Activated CD8-positive, alpha-beta T cell treated with anti-CD3 and anti-CD28 coated beads for 36 hours (primary cell): Measurements from ENCODE around the gene NAA20. TPM values are rescaled to one million over a fixed set of nuclear protein-coding genes. Genes with fewer than 3 reads are reported as not detected.

Experiments used
- ATAC-seq: fragments of 200-7000 bp; cut with Tn5 transposase; one replicate; pipeline ENCODE4 v1.10.0; 2021; ENCODE audit warnings: mild to moderate bottlenecking, moderate library complexity
- CTCF ChIA-PET: fragments of 350-600 bp; sonication (Branson Sonifier 250); formaldehyde crosslinking; loops from one replicate; lab custom pipeline; 2021; ENCODE audit warnings: antibody characterized with exemption; lab: Charles Lee
- POLR2A ChIA-PET: fragments of 350-600 bp; sonication (Branson Sonifier 250); formaldehyde crosslinking; loops from one replicate; lab custom pipeline; 2021; ENCODE audit warnings: antibody characterized with exemption; lab: Charles Lee
- DNase-seq: peaks from one replicate; pipeline ENCODE4 v3.0.0-alpha.2; 2020
- H3K27ac Mint-ChIP-seq: one replicate; pipeline ENCODE4 v1.8.0; 2021; ENCODE audit warnings: mild to moderate bottlenecking, mixed read lengths
- H3K27me3 Mint-ChIP-seq: one replicate; pipeline ENCODE4 v1.8.0; 2021; ENCODE audit warnings: mixed read lengths
- H3K36me3 Mint-ChIP-seq: one replicate; pipeline ENCODE4 v1.8.0; 2021; ENCODE audit warnings: low read depth, mixed read lengths
- H3K4me1 Mint-ChIP-seq: one replicate; pipeline ENCODE4 v1.8.0; 2021; ENCODE audit warnings: low read depth, mixed read lengths
- H3K4me3 Mint-ChIP-seq: one replicate; pipeline ENCODE4 v1.8.0; 2021; ENCODE audit warnings: mild to moderate bottlenecking, moderate library complexity, mixed read lengths
- H3K9me3 Mint-ChIP-seq: one replicate; pipeline ENCODE4 v1.8.0; 2021; ENCODE audit warnings: mixed read lengths
- CTCF ChIP-seq: fragments of 200-600 bp; IDR thresholded peaks from one replicate; pipeline ENCODE4 v1.8.0; 2022; ENCODE audit warnings: antibody characterized with exemption, mild to moderate bottlenecking
- intact Hi-C: fragments of 100-400 bp; cut with micrococcal nuclease; formaldehyde crosslinking; loops from one replicate; pipeline ENCODE4 v1.10.0; 2022
- total RNA-seq, 2 experiments: library from RNA; stranded (reverse); gene quantifications; one replicate each; pipeline ENCODE4 v1.2.3, GENCODE V29; 2021

Gene NAA20
- total RNA-seq, 2 experiments from 2014 or later = 99.8 to 100 TPM

- Mint-ChIP-seq H3K4me3 (no peak overlapping the region), H3K27ac (no peak overlapping the region), H3K36me3 (no peaks in the 10 kb centered on the region), H3K9me3 (no peaks in the 10 kb centered on the region), H3K4me1 (no peaks in the 10 kb centered on the region), H3K27me3 (no peaks in the 10 kb centered on the region)
- ChIA-PET POLR2A (no interaction called here), CTCF (interaction anchor here (0.6 kb wide), 1 partner anchor 15 kb away, joined by 3 read pairs; no protein-coding TSS in a partner anchor)
- ATAC-seq = no peak
- TF ChIP-seq CTCF = no peak
- intact Hi-C loops = no loop called here
- no peak for DNase-seq
Observed at GRCh38 chr20:19978511-19979210, 38.5 kb upstream of the NAA20 start.

GRCh38 chr20:19981031-19981451, 36.1 kb upstream of the NAA20 start:
- CTCF ChIA-PET = no interaction called here
- POLR2A ChIA-PET = no interaction called here
- no peak overlapping the region for H3K4me3 Mint-ChIP-seq
- no peaks in the 10 kb centered on the region for H3K4me1 Mint-ChIP-seq
- no peak overlapping the region for H3K27ac Mint-ChIP-seq
- no peak for TF ChIP-seq CTCF
- intact Hi-C loops = no loop called here
- DNase-seq = no peak
- no peaks in the 10 kb centered on the region for H3K36me3 Mint-ChIP-seq
- H3K9me3 Mint-ChIP-seq = no peaks in the 10 kb centered on the region
- no peak for ATAC-seq
- no peaks in the 10 kb centered on the region for H3K27me3 Mint-ChIP-seq

GRCh38 chr20:19986419-19986818, 30.7 kb upstream of the NAA20 start:
- Mint-ChIP-seq H3K27ac (no peak overlapping the region), H3K4me3 (no peak overlapping the region), H3K27me3 (peaks cover 9% of the 10 kb centered on the region), H3K36me3 (no peaks in the 10 kb centered on the region), H3K4me1 (no peaks in the 10 kb centered on the region), H3K9me3 (no peaks in the 10 kb centered on the region)
- DNase-seq (no peak), ATAC-seq (no peak)
- ChIA-PET POLR2A (no interaction called here), CTCF (no interaction called here)
- TF ChIP-seq CTCF = no peak
- intact Hi-C loops = no loop called here

- ChIA-PET CTCF (no interaction called here), POLR2A (no interaction called here)
- intact Hi-C loops = no loop called here
- peaks cover 9% of the 10 kb centered on the region for H3K27me3 Mint-ChIP-seq
- no peaks in the 10 kb centered on the region for H3K36me3 Mint-ChIP-seq
- no peak overlapping the region for H3K4me3 Mint-ChIP-seq
- H3K9me3 Mint-ChIP-seq = no peaks in the 10 kb centered on the region
- no peak for DNase-seq
- H3K27ac Mint-ChIP-seq = no peak overlapping the region
- TF ChIP-seq CTCF = no peak
- no peaks in the 10 kb centered on the region for H3K4me1 Mint-ChIP-seq
- ATAC-seq = no peak
Observed at GRCh38 chr20:19987046-19987445, 30.1 kb upstream of the NAA20 start.

- CTCF ChIA-PET = no interaction called here
- no peaks in the 10 kb centered on the region for H3K9me3 Mint-ChIP-seq
- peaks cover 11% of the 10 kb centered on the region for H3K27me3 Mint-ChIP-seq
Observed at GRCh38 chr20:19990850-19991249, 26.3 kb upstream of the NAA20 start.

More at GRCh38 chr20:19990850-19991249, 26.3 kb upstream of the NAA20 start:
- ATAC-seq (no peak), DNase-seq (no peak)
- H3K4me1 Mint-ChIP-seq = no peaks in the 10 kb centered on the region
- intact Hi-C loops = loop anchor here (10.0 kb wide), 1 partner anchor 296 kb away; no protein-coding TSS in a partner anchor
- TF ChIP-seq CTCF = no peak
- no peaks in the 10 kb centered on the region for H3K36me3 Mint-ChIP-seq
- POLR2A ChIA-PET = no interaction called here
- H3K27ac Mint-ChIP-seq = no peak overlapping the region
- H3K4me3 Mint-ChIP-seq = no peak overlapping the region
